ENCODE data around the gene FMN2.

FMN2 gene

DNA sequence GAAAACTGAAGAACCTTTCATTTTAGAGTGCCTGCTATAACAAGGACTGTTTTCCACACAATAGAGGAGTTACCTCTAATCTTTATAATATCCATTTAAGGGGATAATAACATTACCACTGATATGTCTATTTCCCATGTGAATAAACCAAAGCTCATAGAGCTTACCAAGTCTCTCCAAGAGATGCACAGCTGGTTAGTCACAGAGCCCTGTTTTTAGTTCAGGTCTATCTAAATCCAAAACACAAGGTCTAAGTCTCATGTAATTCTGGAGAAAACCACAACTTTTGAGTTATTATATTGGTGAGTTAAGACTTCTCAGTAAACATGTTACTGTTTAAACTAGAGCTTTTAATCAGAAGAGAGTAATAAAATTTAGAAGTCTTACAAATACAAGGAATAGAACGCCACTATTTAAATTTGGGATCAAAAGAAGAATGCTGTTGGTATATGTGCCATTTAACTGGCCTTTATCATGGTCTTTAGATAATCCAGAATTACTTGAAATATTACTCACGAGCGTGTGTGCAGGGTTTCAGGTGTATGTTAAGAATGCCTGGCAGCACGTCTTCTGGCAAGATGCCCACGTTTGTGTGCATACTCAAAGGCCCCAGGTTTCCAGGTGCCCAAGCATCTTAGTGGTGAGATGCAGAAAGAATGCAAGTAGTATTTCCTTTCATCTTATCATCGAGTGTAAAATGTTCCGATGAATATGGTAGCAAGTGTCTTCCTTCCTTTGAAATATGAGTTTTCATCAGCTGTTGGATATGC lies 190.6 kb downstream of the FMN2 start:
- no peaks in the 10 kb centered on the region for H3K9me3 ChIP-seq
- no peaks in the 10 kb centered on the region for H3K36me3 ChIP-seq (replicated peaks)
- no peak overlapping the region for H3K4me3 ChIP-seq
- no peaks in the 10 kb centered on the region for H3K4me1 ChIP-seq
- no peaks in the 10 kb centered on the region for H3K27me3 ChIP-seq (ENCODE audit: low read depth)
- DNase-seq (ENCODE audit: low spot score in 2 of 2): no peak
- in situ Hi-C loops (cut with MboI; ENCODE audit: low sequenced_read_pairs): no loop called here

DNA sequence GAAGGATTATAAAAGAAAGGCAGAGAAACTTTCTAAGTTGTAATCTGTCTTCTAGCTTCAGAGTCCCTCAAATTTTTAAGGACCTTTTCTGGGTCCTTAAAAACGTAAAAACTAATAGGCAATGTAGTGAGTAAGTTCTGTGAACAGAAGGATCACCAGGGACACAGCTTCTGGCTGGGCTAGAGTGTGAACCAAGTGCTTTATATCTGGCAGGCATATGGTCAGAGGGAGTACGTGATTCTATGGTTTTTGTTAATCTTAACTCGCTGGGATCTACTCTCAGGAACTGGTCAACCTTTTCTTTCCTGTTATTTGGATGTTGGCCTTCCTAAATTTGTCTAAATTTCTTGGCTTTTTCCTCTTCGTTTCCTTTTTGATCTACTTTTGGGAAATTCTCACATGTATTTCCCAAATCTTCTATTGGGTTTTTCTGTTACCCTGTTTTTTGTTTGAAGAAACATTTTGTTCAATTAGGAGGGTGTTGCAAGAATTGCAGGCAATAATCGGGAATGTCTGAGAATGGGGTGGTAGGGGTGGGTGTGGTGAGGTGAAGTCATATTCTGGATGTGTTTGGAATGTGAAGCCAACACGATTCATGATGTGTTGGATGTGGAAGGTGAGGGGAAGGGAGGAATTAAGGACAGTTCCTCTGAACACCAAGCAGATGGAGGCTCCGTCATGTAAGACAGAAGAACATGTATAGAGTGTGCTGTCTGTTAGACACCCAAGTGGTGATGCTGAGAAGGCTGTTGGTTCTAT lies 193.2 kb downstream of the FMN2 start:
- in situ Hi-C loops (cut with MboI; ENCODE audit: low sequenced_read_pairs): no loop called here
- Histone ChIP-seq H3K9me3 (no peaks in the 10 kb centered on the region), H3K27me3 (ENCODE audit: low read depth) (no peaks in the 10 kb centered on the region), H3K36me3 (replicated peaks) (no peaks in the 10 kb centered on the region), H3K4me3 (no peak overlapping the region), H3K4me1 (no peaks in the 10 kb centered on the region)
- no peak for DNase-seq (ENCODE audit: low spot score in 2 of 2)

DNA sequence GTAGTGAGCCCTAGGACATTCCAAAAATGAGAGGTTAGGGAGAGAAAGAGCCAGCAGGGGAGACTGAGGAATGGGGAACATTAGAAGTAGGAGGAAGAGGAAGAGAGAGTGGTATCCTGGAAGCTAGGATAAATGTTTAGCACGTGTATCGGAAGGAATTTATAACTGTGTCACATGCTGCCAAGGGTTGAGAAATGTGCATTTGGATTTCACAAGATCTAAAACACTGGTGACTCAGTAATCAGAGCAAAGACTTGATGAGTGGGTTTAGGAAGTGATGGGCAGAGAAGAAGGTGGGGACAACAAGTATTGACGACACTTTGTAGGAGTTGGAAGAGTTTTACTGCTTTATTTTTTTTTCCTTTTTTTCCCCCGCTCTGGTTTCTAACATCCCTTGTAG lies 193.9 kb downstream of the FMN2 start:
- no peaks in the 10 kb centered on the region for H3K27me3 ChIP-seq (ENCODE audit: low read depth)
- H3K9me3 ChIP-seq: no peaks in the 10 kb centered on the region
- H3K36me3 ChIP-seq (replicated peaks): no peaks in the 10 kb centered on the region
- no peak for DNase-seq (ENCODE audit: low spot score in 2 of 2)
- no peaks in the 10 kb centered on the region for H3K4me1 ChIP-seq
- in situ Hi-C loops (cut with MboI; ENCODE audit: low sequenced_read_pairs): no loop called here
- no peak overlapping the region for H3K4me3 ChIP-seq

DNA sequence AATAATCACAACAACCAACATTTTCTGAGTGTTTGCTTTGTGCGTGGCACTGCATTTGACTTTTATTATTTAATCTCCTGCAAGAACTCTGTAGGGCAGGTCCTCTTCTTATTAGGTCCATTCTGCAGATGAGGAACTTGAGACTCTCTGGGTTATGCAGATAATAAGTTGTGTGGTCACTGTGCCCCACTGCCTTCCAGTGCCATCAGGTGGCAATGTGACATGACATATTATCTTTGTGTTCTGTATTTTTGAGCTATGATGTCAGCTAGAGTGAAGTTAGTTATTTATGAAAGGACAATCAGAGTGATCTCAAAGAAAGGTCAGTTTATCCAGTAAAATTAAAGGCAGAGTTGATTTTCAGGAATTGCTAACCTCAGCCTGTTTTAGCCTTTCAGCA lies 196.0 kb downstream of the FMN2 start:
- Histone ChIP-seq H3K4me1 (no peaks in the 10 kb centered on the region), H3K4me3 (no peak overlapping the region), H3K27me3 (ENCODE audit: low read depth) (no peaks in the 10 kb centered on the region), H3K36me3 (replicated peaks) (no peaks in the 10 kb centered on the region), H3K9me3 (no peaks in the 10 kb centered on the region)
- no peak for DNase-seq (ENCODE audit: low spot score in 2 of 2)
- in situ Hi-C loops (cut with MboI; ENCODE audit: low sequenced_read_pairs): no loop called here

DNA sequence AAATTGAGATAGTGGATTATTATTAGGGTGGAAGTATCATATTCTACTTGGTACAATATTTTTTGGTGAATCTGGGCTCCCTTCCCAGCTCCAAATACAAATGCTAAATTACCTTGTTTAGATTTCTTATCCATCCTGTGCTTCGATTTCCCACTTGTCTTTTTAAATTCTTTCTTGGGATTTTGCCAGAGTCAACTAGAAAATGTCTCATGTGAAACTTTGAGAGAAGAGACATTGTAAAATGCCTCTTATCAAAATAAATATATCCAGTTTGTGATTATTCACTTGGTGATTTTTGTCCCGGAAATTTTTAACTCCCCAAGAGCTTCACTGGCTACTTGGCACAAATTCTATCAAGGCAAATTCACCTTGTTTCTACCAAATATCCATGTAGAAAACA lies 202.0 kb downstream of the FMN2 start:
- Histone ChIP-seq H3K27me3 (ENCODE audit: low read depth) (no peaks in the 10 kb centered on the region), H3K4me3 (no peak overlapping the region), H3K4me1 (no peaks in the 10 kb centered on the region), H3K36me3 (replicated peaks) (no peaks in the 10 kb centered on the region), H3K9me3 (no peaks in the 10 kb centered on the region)
- in situ Hi-C loops (cut with MboI; ENCODE audit: low sequenced_read_pairs): no loop called here
- no peak for DNase-seq (ENCODE audit: low spot score in 2 of 2)

DNA sequence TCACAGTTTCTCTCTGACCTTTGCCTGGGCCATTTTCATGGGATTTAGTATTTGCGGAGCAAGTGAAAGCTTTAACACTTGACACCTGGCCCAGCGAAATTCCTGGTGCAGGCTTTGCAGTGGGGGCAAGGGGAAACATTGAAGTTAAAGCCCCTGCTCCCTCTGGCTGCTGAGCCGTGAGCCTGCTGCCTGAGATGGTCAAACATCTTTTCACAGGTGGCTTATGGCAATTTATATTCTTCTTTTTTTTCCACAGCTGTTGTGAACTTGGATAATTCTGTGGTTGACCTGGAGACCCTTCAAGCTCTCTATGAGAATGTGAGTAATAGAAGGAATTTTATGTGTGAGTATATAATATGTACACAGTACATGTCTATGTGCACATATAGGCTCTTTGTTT lies 202.9 kb downstream of the FMN2 start:
- DNase-seq (ENCODE audit: low spot score in 2 of 2): no peak
- no peak overlapping the region for H3K4me3 ChIP-seq
- H3K4me1 ChIP-seq: no peaks in the 10 kb centered on the region
- H3K36me3 ChIP-seq (replicated peaks): no peaks in the 10 kb centered on the region
- H3K27me3 ChIP-seq (ENCODE audit: low read depth): no peaks in the 10 kb centered on the region
- in situ Hi-C loops (cut with MboI; ENCODE audit: low sequenced_read_pairs): no loop called here
- H3K9me3 ChIP-seq: no peaks in the 10 kb centered on the region

DNA sequence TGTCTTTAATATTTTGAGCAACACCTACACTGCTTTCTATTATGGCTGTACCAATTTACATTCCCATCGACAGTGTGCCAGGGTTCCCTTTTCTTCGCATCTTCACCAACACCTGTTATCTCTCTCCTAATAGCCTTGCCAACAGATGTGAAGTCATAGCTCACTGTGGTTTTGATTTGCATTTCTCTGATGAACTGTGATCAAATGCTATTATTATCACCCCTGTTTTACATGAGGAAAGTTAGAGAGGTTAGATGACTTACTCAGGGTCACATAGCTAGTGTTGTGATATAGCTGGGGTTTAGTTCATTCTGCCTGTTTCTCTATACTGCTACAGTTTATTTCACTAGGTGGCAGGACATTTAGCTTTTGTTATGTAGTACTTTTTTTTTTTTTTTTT lies 204.1 kb downstream of the FMN2 start:
- in situ Hi-C loops (cut with MboI; ENCODE audit: low sequenced_read_pairs): no loop called here
- no peak for DNase-seq (ENCODE audit: low spot score in 2 of 2)
- Histone ChIP-seq H3K4me3 (no peak overlapping the region), H3K9me3 (no peaks in the 10 kb centered on the region), H3K36me3 (replicated peaks) (no peaks in the 10 kb centered on the region), H3K4me1 (no peaks in the 10 kb centered on the region), H3K27me3 (ENCODE audit: low read depth) (no peaks in the 10 kb centered on the region)

DNA sequence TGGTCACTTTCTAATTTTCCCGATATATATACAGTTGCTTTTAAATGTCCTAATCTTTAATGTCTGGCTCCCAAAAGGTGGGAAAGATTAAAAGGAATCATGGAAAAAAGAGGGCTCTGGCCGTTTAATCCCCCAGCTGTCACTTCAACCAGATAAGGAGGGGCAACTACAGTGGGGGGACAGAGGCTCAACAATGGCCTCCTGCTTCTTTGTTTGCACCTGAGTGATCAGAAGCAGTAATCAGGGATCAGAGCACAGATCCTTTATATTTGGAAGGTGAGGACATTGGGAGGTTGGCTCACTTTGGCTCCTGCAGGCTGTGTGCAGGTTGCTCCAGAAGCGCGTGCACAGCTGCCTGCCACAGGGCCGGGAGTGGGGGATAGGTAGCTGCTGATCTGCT lies 212.8 kb downstream of the FMN2 start:
- Histone ChIP-seq H3K27me3 (ENCODE audit: low read depth) (no peaks in the 10 kb centered on the region), H3K4me1 (no peaks in the 10 kb centered on the region), H3K9me3 (no peaks in the 10 kb centered on the region), H3K4me3 (no peak overlapping the region), H3K36me3 (replicated peaks) (no peaks in the 10 kb centered on the region)
- in situ Hi-C loops (cut with MboI; ENCODE audit: low sequenced_read_pairs): no loop called here
- no peak for DNase-seq (ENCODE audit: low spot score in 2 of 2)

DNA sequence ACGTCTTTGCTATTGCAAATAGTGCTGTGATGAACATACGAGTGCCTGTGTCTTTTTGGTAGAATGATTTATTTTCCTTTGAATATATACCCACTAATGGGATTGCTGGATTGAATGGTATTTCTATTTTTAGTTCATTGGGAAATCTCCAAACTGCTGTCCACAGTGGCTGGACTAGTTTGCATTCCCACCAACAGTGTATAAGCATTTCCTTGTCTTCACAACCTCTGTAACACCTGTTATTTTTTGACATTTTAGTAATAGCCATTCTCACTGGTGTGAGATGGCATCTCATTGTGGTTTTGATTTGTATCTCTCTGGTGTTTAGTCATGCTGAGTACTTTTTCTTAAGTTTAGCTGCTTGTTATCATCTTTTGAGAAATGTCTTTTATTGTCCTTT lies 215.0 kb downstream of the FMN2 start:
- in situ Hi-C loops (cut with MboI; ENCODE audit: low sequenced_read_pairs): no loop called here
- DNase-seq (ENCODE audit: low spot score in 2 of 2): no peak
- H3K36me3 ChIP-seq (replicated peaks): no peaks in the 10 kb centered on the region
- no peaks in the 10 kb centered on the region for H3K9me3 ChIP-seq
- H3K4me3 ChIP-seq: no peak overlapping the region
- no peaks in the 10 kb centered on the region for H3K27me3 ChIP-seq (ENCODE audit: low read depth)
- H3K4me1 ChIP-seq: no peaks in the 10 kb centered on the region

DNA sequence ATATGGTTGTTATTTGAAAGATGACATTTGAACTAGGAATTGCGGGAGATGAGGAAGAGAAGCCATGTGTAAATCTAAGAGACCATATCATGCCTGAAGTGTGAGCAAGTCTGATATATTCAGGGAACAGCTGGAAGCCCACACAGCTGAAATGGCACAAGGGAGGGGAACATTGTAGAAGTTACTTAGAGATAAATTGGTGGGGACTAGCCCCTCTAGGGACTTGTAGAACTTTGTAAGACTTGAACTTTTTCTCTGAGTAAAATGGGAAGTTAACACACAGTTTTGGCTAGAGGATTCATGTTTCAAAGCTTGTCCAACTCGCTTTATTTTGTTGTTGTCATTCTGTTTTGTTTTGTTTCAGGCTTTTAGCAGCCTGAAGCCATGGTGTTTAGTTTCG lies 216.4 kb downstream of the FMN2 start:
- peaks cover 9% of the 10 kb centered on the region for H3K4me1 ChIP-seq

DNA sequence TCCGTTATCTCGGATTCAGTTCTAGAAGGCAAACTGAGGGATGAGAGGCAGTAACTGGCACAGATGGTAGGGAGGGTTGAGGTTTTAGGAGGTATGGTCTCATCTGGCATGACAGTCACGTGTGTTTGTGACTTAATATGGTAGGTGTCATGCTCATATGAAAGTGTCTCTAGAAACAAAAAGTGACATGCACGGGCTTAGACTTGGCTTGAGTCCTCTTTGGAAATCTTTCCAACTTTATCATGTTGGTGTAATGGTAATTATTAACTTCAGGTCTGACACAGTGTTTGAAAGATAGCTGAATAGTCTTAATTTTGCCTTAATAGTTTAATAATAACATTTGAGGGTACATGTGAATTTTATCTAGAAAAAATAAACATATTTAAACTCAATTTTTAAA lies 218.1 kb downstream of the FMN2 start:
- H3K4me3 ChIP-seq: no peak overlapping the region
- in situ Hi-C loops (cut with MboI; ENCODE audit: low sequenced_read_pairs): no loop called here
- DNase-seq (ENCODE audit: low spot score in 2 of 2): no peak
- no peaks in the 10 kb centered on the region for H3K27me3 ChIP-seq (ENCODE audit: low read depth)
- H3K9me3 ChIP-seq: no peaks in the 10 kb centered on the region
- no peaks in the 10 kb centered on the region for H3K36me3 ChIP-seq (replicated peaks)
- H3K4me1 ChIP-seq: peaks cover 12% of the 10 kb centered on the region

More for the DNA sequence above, 216.4 kb downstream of the FMN2 start:
- DNase-seq (ENCODE audit: low spot score in 2 of 2): no peak
- H3K4me3 ChIP-seq: no peak overlapping the region
- no peaks in the 10 kb centered on the region for H3K36me3 ChIP-seq (replicated peaks)
- H3K9me3 ChIP-seq: no peaks in the 10 kb centered on the region
- H3K27me3 ChIP-seq (ENCODE audit: low read depth): no peaks in the 10 kb centered on the region
- in situ Hi-C loops (cut with MboI; ENCODE audit: low sequenced_read_pairs): no loop called here

DNA sequence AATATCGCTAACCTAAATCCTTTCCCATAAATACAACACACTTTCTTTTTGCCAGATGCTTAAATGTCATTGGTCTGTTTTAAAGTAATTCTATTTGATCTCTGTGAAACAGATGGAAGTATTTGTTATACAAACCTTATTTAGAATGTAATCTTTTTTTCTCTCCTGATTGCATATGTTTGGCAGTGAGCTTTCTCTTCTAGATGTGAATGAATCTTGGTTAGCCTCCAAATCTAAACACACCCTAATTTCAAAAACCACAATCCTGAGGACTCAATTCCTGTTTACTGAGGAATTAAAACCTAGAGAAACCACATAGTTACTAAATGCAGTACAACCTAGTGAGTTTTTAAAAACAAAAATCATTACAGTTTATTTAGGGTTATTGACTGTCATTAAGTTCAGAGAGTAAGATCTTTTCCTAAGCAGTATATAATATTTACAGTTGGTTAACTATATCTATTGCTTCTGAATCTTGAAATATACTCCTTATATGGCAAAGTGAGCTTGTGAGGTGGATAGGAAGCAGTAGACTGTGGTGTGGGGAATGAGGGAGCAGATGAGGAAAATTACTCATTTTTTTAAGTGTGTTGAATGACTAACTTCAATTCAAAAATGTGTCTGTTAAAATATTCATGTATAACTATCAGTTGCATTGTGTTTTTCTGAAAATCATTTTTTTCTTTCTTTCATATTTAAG lies 218.7 kb downstream of the FMN2 start:
- DNase-seq (ENCODE audit: low spot score in 2 of 2): no peak
- H3K9me3 ChIP-seq: no peaks in the 10 kb centered on the region
- H3K27me3 ChIP-seq (ENCODE audit: low read depth): no peaks in the 10 kb centered on the region
- in situ Hi-C loops (cut with MboI; ENCODE audit: low sequenced_read_pairs): no loop called here
- H3K4me1 ChIP-seq: peaks cover 12% of the 10 kb centered on the region
- no peak overlapping the region for H3K4me3 ChIP-seq
- H3K36me3 ChIP-seq (replicated peaks): no peaks in the 10 kb centered on the region

DNA sequence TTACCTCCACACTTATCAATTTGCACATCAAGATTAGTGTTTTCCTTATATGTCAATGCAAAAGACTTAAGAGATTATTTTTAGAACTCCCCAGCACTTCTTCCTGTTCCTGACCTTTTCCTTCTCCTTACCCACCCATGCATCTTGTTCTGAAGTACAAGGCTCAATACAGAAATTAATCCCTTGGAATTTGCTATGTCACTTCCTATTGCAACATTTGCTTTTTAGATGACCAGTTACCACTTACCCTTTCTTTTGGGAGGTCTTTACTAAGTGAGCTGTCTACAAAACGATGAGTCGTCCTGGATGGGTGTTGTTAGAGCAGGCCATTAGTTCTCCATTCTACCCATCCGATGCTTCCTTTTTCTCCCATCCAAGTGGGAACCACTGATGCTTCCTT lies 221.2 kb downstream of the FMN2 start:
- peaks cover 12% of the 10 kb centered on the region for H3K4me1 ChIP-seq
- no peaks in the 10 kb centered on the region for H3K27me3 ChIP-seq (ENCODE audit: low read depth)
- no peaks in the 10 kb centered on the region for H3K36me3 ChIP-seq (replicated peaks)
- H3K9me3 ChIP-seq: no peaks in the 10 kb centered on the region
- DNase-seq (ENCODE audit: low spot score in 2 of 2): peak in 1 of 2 experiments; percentile 30
- H3K4me3 ChIP-seq: no peak overlapping the region
- in situ Hi-C loops (cut with MboI; ENCODE audit: low sequenced_read_pairs): no loop called here

Measured in HAP-1 (cell line).